K562 (cell line): Measurements from ENCODE around the gene DBI. TPM values are rescaled to one million over a fixed set of nuclear protein-coding genes. Genes with fewer than 3 reads are reported as not detected.

Experiments
- ATF2 ChIP-seq: sonication (generic); formaldehyde crosslinking; IDR thresholded peaks from 2 replicates; pipeline ENCODE4 v1.8.1; 2022; ENCODE audit warnings: missing genetic modification reagents
- ELF4 ChIP-seq: fragments of 450-650 bp; formaldehyde crosslinking; IDR thresholded peaks from 2 replicates; pipeline ENCODE4 v1.4.0; 2022; ENCODE audit warnings: missing genetic modification characterization
- ESRRA ChIP-seq: fragments of 450-650 bp; IDR thresholded peaks from 2 replicates; pipeline ENCODE4 v1.6.1; 2014; ENCODE audit warnings: low read depth, mild to moderate bottlenecking, moderate library complexity, borderline replicate concordance
- EZH2 ChIP-seq: IDR thresholded peaks from 2 replicates; pipeline ENCODE4 v1.6.1; 2012; ENCODE audit warnings: low read depth, mild to moderate bottlenecking, inconsistent platforms, low read length, borderline replicate concordance
- HMGXB4 ChIP-seq: sonication (generic); formaldehyde crosslinking; IDR thresholded peaks from 2 replicates; pipeline ENCODE4 v1.8.1; 2023; ENCODE audit warnings: mild to moderate bottlenecking, missing genetic modification reagents
- HNRNPK ChIP-seq: fragments of 200-400 bp; formaldehyde crosslinking; IDR thresholded peaks from one replicate; pipeline ENCODE4 v1.6.1; 2018; ENCODE audit warnings: mild to moderate bottlenecking, low read depth, low read length; ENCODE audit not compliant: poor library complexity, severe bottlenecking
- LEF1 ChIP-seq: fragments of 450-650 bp; IDR thresholded peaks from 2 replicates; pipeline ENCODE4 v1.6.1; 2016; ENCODE audit warnings: mild to moderate bottlenecking
- MAZ ChIP-seq, 2 experiments: fragments of 450-650 bp in 1 of 2; sonication (generic) in 1 of 2; formaldehyde crosslinking; IDR thresholded peaks in 1 of 2; conservative IDR thresholded peaks in 1 of 2; 2 replicates each; pipeline versions ENCODE4 v1.4.0 to v1.5.0; 2020; ENCODE audit warnings: mild to moderate bottlenecking in 1 of 2, missing genetic modification reagents in 1 of 2
- NCOA2 ChIP-seq, 2 experiments: fragments of 450-650 bp; IDR thresholded peaks; 2 replicates each; pipeline ENCODE4 v1.6.1; 2018; ENCODE audit warnings: mild to moderate bottlenecking in 2 of 2, moderate library complexity in 1 of 2; ENCODE audit not compliant: partially characterized antibody in 2 of 2
- PBX2 ChIP-seq, 2 experiments: IDR thresholded peaks in 1 of 2; conservative IDR thresholded peaks in 1 of 2; 2 replicates each; pipeline ENCODE4 v1.6.1; 2016; ENCODE audit warnings: low read depth in 2 of 2, mild to moderate bottlenecking in 1 of 2, missing compliant biosample characterization in 1 of 2, missing genetic modification characterization in 1 of 2, moderate library complexity in 1 of 2
- PHF8 ChIP-seq: fragments of 200-600 bp; sonication (generic); IDR thresholded peaks from 2 replicates; pipeline ENCODE4 v1.6.1; 2012; ENCODE audit warnings: mixed run types, mild to moderate bottlenecking, inconsistent platforms, low read length, moderate library complexity, borderline replicate concordance
- PML ChIP-seq: IDR thresholded peaks from 2 replicates; pipeline ENCODE4 v1.6.1; 2012; ENCODE audit warnings: low read length, inconsistent platforms
- PPARD ChIP-seq: fragments of 250-450 bp; sonication (Bioruptor Pico); IDR thresholded peaks from 2 replicates; pipeline ENCODE4 v1.8.0; 2022; ENCODE audit warnings: inconsistent platforms, mild to moderate bottlenecking, moderate library complexity
- SAFB2 ChIP-seq: fragments of 200-400 bp; formaldehyde crosslinking; IDR thresholded peaks from 2 replicates; pipeline ENCODE4 v1.6.1; 2018; ENCODE audit warnings: borderline replicate concordance, low read length, low read depth, moderate library complexity; ENCODE audit not compliant: severe bottlenecking
- SNAPC5 ChIP-seq: fragments of 250-450 bp; sonication (Bioruptor Pico); IDR thresholded peaks from 2 replicates; pipeline ENCODE4 v1.8.0; 2021; ENCODE audit warnings: moderate library complexity, mild to moderate bottlenecking, inconsistent platforms
- TARDBP ChIP-seq: fragments of 450-650 bp; IDR thresholded peaks from 2 replicates; pipeline ENCODE4 v1.6.1; 2016
- YBX1 ChIP-seq: fragments of 450-650 bp; IDR thresholded peaks from 2 replicates; pipeline ENCODE4 v1.7.1; 2016; ENCODE audit warnings: mild to moderate bottlenecking
- ZNF24 ChIP-seq: fragments of 450-650 bp; IDR thresholded peaks from 2 replicates; pipeline ENCODE4 v1.6.1; 2016
- polyA plus RNA-seq, 8 experiments: library from polyadenylated mRNA; depleted of rRNA in 4 of 8; stranded (reverse) in 5 of 8; unstranded in 3 of 8; fragments of >200 nt; fragmentation: Nextera tagmentation in 2 of 8; fragmentation: Illumina TruSeq in 1 of 8; extraction: Ambion mirVana in 2 of 8; extraction: Trizol in 1 of 8; gene quantifications; 2 replicates each; pipeline versions ENCODE4 v1.2.1 to v1.2.3, GENCODE V29; 2011 to 2014; ENCODE audit warnings: inconsistent platforms in 1 of 8, missing spikeins in 1 of 8
- total RNA-seq, 7 experiments: library from RNA; depleted of rRNA in 6 of 7; stranded (reverse); fragments of >200 nt in 6 of 7; fragmentation: Illumina TruSeq in 2 of 7; extraction: Trizol in 2 of 7; gene quantifications; 2 replicates each; pipeline versions ENCODE4 v1.2.1 to v1.2.3, GENCODE V29; 2011 to 2021; ENCODE audit warnings: low replicate concordance in 1 of 7

The DBI gene
- total and polyA plus RNA-seq, 9 of the 15 experiments (the other 6 are each of a cell fraction or from before 2014, with no cell fraction given) = 55.8 to 443 (median 194) TPM

- TF ChIP-seq PML = no peak
- TF ChIP-seq HMGXB4 = no peak
- no peak for TF ChIP-seq LEF1
- TF ChIP-seq PBX2 (CRISPR knock-in tag; IDR thresholded peaks at IDR 0.05; ENCODE audit: low read depth) = no peak
- TF ChIP-seq PBX2 (tag; conservative IDR thresholded peaks at IDR 0.05; ENCODE audit: low read depth) = peak; percentile 59
- no peak for TF ChIP-seq YBX1
- TF ChIP-seq MAZ (CRISPR knock-in tag; conservative IDR thresholded peaks at IDR 0.05 in 1 of 2, IDR thresholded peaks at IDR 0.05 in 1 of 2) = 0 out of 4 replicates have a peak, but pooled peaks of 1 of the 2 experiments have one; percentile 41
- TF ChIP-seq ESRRA = no peak
- TF ChIP-seq EZH2 = no peak
- TF ChIP-seq PHF8 = no peak
- TF ChIP-seq NCOA2 (IDR thresholded peaks at IDR 0.05; ENCODE audit: partially characterized antibody in 2 of 2) = no peak
- TF ChIP-seq SAFB2 = no peak
- TF ChIP-seq SNAPC5 (CRISPR knock-in tag) = no peak
- no peak for TF ChIP-seq ZNF24
- no peak for TF ChIP-seq PPARD (CRISPR knock-in tag)
- TF ChIP-seq ELF4 (CRISPR knock-in tag) = no peak
- no peak for TF ChIP-seq HNRNPK
- no peak for TF ChIP-seq TARDBP
- no peak for TF ChIP-seq ATF2 (CRISPR knock-in tag)
Measured at GRCh38 chr2:119407430-119408220, 40.8 kb downstream of the DBI start (continued).
